Subcutaneous adipose tissue (tissue), 4 donors: ENCODE measurements around the gene SND1. TPM values are rescaled to one million over a fixed set of nuclear protein-coding genes. Genes with fewer than 3 reads are reported as not detected.

Experiments used
- CTCF ChIP-seq: fragments of 450-650 bp; IDR thresholded peaks from one replicate; pipeline ENCODE4 v1.5.1; 2016; ENCODE audit warnings: low read depth, mild to moderate bottlenecking, control low read depth, antibody characterized with exemption, moderate library complexity
- total RNA-seq, 4 donors: library from RNA; depleted of rRNA; stranded (reverse); fragments of >200 nt; gene quantifications; one replicate each; pipeline ENCODE4 v1.1.0, GENCODE V29; 2016

Gene SND1
- total RNA-seq, 4 donors from 2014 or later, result 73.9 to 98.3 (median 88.9) TPM

DNA sequence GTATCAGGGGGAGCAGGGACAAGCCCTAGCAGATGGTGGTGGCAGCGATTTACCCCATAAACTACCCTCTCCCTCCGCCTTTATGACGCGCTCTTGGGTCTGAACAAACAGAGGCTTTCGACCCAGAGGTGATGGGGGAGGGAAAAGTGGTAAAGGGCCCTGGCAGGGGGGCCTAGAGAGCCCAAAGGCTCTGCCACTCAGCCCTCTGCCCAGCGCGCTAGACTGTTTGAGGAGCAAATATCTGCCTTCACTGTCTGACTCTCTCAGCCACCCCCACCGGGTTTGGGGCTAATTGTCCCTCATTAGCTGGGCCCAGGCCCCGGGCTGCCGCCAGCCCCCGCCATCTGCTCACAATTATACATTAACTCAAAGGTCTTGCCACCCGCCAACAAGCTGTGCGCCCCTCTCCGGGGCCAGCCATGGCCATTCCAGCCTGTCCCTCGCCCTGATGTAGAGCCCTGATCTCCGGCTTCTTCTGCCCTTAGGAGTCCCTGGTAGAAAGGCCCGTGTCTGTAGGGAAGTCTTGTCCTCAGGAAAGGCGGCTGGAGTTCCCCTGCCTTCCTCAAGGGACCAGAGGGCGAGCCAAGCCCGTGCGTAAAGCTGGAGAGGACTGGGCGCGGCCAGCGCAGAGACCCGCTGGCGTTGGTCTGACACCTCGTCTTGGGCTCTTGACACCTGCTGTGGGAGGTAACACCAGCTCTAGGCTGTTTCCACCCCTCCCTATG, 32.2 kb upstream of the SND1 start:
- TF ChIP-seq CTCF, result no peak

GRCh38 chr7:127620406-127621233, 31.4 kb upstream of the SND1 start:
- TF ChIP-seq CTCF, result no peak

GRCh38 chr7:127625331-127625730, 26.7 kb upstream of the SND1 start:
- no peak for TF ChIP-seq CTCF

DNA sequence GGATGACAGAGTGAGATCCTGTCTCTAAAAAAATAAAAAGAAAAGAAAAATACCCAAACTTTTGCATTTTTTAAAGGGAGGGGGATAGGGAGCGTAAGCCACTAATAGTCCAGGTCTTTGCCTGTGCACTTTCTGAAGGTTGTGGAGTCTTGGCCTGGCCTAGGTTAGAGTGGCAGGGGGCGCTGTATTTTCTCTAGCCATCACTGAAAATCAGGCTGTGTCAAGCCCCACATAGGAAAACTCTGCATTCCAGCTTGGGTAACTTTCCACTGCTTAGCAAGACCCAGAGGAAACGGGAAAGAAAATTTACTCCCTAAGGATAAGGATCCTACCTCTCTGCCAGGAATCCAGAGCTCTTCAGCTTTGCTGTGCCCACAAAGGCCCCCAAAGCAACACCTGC, 23.5 kb upstream of the SND1 start:
- TF ChIP-seq CTCF, result no peak

- no peak for TF ChIP-seq CTCF
These were observed 22.6 kb upstream of the SND1 start for GRCh38 chr7:127629268-127629854.

DNA sequence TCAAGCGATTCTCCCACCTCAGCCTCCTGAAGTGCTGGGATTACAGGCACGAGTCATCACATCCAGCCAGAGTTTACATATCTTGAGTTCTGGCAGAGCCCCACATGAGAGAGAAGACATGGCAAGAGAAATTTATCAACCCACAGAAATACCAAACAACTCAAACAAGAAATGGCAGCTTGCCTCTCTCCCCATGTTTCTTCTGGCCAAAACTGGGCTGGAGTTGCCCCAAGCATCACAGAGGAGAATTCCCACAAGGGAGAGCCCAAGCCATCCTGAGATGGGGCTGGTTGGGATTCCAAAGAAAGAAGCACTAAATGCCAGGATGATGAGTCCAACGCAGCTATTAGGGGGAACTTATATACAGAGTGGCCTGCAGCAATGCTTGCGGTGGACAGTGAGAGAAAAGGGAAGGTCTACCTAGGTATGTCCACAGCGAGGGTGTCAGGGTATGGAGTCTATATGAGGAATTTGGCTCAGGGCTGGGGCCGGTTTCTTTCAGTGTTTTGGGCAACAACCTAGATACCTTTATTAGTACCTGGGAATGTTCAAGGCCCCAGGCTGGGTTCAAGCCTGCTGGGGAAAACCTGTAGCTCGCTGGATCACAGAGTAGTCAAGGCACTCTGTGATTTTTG, 19.6 kb upstream of the SND1 start:
- TF ChIP-seq CTCF, result no peak
